Effector CD8-positive, alpha-beta T cell (primary cell): ENCODE results near the gene SPARCL1.
"Not testable (repeated sequence)": the region's sequence is repeated elsewhere in the genome, so short reads cannot be mapped to it uniquely, and the experiment has no call there.

Experiments
- DNase-seq: peaks from one replicate; lab custom pipeline; 2025; lab: John Stamatoyannopoulos, UW

The SPARCL1 gene

DNA sequence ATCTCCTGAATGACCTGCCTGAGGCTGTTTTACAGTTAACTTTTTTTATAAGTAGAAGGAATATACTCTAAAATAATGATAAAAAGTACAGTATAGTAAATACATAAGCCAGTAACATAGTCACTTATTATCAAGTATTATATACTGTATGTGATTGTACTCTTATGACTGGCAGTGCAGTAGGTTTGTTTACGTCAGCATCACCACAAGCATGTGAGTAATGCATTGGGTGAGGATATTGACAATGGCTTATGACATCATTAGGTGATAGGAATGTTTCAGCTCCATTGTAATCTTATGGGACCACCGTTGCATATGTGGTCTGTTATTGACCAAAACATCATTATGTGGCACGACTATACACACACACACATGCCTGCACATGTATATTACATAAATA is 86.3 kb downstream of the SPARCL1 start:
- DNase-seq: no peak

DNA sequence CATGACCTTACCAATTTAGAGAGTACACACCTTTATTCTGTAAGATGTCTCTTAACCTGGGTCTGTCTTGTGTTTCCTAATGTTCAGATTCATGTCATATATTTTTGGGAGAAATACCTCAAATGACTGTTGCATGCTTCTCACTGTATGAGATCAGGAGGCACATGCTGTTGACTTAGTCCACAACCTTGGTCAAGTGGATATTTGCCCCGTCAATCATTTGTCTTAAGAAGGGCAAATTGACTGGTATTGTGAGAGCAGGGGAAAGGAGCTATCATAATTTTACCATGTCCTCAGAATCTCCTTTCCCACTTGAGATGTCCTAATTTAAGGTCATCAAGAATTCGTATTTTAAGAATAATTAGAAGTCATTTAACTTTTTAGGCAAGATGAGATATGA is 95.8 kb downstream of the SPARCL1 start:
- no peak for DNase-seq

DNA sequence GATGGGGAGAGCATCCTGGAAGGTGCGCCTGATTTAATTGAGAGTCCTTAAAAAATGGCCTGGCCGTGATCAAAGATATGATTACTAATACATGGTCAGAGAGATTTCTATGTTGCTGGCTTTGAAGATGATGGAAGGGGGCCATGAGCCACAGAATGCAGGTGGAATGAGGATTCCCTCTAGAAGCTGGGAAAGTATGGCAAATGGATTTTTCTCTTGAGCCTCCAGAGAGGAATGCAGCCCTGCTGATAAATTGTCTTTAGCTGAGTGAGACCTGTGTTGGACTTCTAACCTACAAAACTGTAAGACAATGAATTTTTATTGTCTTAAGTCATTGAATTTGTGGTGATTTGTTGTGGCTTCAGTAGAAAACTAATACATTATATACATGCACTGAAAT is 99.1 kb downstream of the SPARCL1 start:
- no peak for DNase-seq

DNA sequence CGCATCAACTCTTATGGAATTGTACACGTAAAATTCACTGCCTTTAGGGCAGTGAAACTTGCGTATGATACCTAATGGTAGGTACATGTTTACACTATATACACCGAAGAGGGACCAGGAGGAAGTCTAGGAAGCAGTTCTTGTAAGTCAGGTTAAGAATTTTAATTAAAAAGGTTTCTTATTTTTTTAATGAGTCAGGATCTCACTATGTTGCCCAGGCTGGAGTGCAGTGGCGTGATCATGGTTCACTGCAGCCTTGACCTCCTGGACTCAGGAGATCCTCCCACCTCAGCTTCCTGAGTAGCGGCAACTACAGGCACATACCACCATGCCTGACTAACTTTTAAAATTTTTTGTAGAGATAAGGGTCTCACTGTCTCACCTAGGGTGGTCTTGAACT is 100.2 kb downstream of the SPARCL1 start:
- DNase-seq: no peak

DNA sequence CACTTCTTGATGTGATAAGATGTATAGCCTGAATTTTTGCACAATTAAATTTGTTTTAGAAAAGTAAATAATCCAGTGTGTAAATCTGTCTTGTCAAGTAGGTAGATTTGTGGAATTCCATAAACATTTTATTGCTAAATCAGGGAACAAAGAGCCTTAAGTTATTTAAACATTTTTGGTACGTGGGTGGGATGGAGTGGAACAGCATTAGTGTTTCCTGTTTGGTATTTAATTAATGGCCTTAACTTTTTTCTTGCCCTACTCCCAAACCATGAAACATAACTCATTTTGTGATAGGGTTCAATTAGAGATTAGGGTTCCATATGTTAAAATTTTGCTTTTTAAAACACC is 101.7 kb downstream of the SPARCL1 start:
- no peak for DNase-seq

DNA sequence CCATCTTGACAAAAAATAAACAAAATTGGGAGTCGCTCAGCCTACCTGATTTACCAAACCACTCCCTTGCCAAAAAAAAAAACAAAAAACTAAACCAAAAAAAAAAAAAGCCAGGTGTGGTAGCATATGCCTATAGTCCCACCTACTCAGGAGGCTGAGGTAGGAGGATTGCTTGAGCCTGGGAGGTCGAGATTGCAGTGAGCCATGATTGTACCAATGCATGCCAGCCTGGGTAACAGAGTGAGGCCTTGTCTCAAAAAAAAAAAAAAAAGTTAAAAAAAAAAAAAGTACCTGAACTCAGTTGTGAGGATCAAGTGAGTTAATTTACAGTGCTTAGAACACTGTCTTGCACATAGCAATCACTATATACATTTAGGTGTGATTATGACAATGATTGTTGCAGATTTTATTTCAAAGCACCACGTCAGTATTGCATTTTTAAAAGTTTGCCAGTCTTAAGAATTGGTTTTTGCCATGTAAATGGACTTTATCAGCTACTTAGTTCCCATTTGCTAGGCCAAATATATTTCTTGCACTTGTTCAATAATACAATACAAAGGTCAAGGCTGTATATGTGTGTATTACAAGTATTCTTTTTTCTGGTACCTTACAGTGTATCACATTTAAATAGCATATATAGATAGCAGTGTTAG is 102.2 kb downstream of the SPARCL1 start:
- DNase-seq: no peak

DNA sequence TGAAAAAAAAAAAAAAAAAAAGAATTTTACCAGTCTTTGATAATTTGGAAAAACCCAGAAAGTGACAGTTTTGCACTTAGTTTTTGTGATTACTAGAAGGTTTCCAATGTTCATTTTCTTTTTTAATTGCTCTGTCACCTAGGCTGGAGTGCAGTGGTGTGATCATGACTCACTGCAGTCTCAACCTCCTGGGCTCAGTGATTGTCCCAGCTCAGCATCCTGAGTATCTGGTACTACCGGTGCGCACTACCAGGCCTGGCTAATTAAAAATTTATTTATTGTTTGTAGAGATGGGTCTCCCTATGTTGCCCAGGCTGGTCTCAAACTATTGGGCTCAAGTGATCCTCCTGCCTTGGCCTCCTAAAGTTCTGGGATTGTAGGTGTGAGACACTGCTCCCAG is 103.5 kb downstream of the SPARCL1 start:
- DNase-seq: no peak

DNA sequence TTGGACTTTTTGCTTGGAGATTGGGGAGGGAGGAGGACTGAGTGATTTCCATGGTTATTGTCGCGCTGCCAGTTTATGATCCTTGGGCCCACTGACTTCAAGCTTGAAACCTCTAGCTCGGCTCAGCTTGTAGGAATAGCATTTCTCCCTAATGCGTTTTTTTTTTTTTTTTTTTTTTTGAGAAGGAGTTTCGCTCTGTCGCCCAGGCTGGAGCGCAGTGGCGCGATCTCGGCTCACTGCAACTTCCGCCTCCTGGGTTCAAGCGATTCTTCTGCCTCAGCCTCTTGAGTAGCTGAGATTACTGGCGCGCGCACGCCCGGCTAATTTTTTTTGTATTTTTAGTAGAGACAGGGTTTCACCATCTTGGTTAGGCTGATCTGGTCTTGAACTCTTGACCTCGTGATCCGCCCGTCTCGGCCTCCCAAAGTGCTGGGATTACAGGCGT is 105.1 kb downstream of the SPARCL1 start:
- not testable (repeated sequence) for DNase-seq
